ENCODE measurements around the gene COIL.

DNA sequence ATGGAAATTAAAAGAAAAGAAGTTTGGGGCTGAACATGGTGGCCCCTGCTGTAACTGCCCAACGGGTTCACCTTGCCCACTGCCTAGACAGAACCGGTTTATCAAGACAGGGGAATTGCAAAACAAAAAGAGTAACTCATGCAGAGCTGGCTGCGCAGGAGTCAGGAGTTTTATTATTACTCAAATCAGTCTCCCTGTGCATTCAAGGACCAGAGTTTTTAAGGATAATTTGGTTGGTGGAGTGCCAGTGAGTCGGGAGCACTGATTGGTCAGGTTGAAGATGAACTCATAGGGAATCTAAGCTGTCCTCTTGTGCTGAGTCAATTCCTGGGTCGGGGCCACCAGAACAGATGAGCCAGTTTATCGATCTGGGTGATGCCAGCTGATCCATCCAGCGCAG lies 12.7 kb upstream of the COIL start:
- TF ChIP-seq, protein P1, sequence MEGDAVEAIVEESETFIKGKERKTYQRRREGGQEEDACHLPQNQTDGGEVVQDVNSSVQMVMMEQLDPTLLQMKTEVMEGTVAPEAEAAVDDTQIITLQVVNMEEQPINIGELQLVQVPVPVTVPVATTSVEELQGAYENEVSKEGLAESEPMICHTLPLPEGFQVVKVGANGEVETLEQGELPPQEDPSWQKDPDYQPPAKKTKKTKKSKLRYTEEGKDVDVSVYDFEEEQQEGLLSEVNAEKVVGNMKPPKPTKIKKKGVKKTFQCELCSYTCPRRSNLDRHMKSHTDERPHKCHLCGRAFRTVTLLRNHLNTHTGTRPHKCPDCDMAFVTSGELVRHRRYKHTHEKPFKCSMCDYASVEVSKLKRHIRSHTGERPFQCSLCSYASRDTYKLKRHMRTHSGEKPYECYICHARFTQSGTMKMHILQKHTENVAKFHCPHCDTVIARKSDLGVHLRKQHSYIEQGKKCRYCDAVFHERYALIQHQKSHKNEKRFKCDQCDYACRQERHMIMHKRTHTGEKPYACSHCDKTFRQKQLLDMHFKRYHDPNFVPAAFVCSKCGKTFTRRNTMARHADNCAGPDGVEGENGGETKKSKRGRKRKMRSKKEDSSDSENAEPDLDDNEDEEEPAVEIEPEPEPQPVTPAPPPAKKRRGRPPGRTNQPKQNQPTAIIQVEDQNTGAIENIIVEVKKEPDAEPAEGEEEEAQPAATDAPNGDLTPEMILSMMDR (IDR thresholded peaks at IDR 0.05), result no peak
- TF ChIP-seq EZH2 (IDR thresholded peaks at IDR 0.05; ENCODE audit: borderline replicate concordance, insufficient read depth, low read depth, low read length, poor library complexity, severe bottlenecking), result no peak

Measured in B cell (primary cell).